Measurements from ENCODE around the gene ITGB7.

The ITGB7 gene

DNA sequence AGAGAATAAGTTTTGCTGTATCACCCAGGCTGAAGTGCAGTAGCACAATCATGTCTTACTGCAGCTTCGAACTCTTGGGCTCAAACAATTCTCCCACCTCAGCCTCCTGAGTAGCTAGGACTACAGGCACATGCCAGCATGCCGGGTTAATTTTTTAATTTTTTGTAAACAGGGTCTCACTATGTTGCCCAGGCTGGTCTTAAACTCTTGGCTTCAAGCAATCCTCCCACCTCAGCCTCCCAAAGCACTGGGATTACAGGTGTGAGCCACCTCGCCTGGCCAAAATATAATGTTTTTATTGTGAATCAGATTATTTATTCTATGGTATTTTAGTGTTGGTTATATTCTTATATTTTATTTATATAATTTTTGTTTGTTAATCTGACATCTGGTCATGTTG lies 30.3 kb downstream of the ITGB7 start:
- DNase-seq (ENCODE audit: low read depth), result no peak
- TF ChIP-seq, protein P1, sequence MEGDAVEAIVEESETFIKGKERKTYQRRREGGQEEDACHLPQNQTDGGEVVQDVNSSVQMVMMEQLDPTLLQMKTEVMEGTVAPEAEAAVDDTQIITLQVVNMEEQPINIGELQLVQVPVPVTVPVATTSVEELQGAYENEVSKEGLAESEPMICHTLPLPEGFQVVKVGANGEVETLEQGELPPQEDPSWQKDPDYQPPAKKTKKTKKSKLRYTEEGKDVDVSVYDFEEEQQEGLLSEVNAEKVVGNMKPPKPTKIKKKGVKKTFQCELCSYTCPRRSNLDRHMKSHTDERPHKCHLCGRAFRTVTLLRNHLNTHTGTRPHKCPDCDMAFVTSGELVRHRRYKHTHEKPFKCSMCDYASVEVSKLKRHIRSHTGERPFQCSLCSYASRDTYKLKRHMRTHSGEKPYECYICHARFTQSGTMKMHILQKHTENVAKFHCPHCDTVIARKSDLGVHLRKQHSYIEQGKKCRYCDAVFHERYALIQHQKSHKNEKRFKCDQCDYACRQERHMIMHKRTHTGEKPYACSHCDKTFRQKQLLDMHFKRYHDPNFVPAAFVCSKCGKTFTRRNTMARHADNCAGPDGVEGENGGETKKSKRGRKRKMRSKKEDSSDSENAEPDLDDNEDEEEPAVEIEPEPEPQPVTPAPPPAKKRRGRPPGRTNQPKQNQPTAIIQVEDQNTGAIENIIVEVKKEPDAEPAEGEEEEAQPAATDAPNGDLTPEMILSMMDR (conservative IDR thresholded peaks at IDR 0.05; ENCODE audit: low read length), result no peak
- no peak overlapping the region for H3K4me3 ChIP-seq (ENCODE audit: low read length)

DNA sequence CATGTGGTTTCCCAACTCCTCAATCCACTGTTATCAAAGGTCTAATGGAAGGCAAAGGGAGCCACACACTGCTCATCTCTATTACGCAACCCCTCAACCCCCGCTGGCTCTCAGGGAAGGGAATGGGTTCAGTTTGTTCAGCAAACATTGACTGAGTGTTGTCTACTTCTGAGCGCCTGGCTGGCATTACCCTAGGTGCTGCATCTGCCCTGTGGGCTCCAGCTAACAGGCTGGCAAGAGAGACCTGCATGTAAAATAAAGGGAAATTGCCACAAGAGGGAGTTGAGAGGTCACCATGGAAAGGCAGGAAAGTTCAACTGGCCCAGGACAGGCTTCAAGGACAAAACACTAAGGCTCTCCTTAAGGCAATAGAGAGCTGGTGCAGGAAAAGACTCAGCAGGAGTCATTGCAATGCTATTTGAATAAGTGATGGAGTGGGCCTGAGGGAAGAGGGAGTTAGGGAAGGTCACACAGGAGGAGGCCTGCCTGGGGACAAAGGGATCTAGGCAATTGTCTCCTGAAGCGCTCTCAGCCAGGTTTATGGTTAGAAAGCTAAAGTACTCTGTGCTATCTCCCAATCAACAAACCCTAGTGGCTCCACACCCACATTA lies 32.1 kb downstream of the ITGB7 start:
- H3K4me3 ChIP-seq (ENCODE audit: low read length), result no peak overlapping the region
- TF ChIP-seq, protein P1 (conservative IDR thresholded peaks at IDR 0.05; ENCODE audit: low read length), result peak; percentile 45
- DNase-seq (ENCODE audit: low read depth), result peak; percentile 45

DNA sequence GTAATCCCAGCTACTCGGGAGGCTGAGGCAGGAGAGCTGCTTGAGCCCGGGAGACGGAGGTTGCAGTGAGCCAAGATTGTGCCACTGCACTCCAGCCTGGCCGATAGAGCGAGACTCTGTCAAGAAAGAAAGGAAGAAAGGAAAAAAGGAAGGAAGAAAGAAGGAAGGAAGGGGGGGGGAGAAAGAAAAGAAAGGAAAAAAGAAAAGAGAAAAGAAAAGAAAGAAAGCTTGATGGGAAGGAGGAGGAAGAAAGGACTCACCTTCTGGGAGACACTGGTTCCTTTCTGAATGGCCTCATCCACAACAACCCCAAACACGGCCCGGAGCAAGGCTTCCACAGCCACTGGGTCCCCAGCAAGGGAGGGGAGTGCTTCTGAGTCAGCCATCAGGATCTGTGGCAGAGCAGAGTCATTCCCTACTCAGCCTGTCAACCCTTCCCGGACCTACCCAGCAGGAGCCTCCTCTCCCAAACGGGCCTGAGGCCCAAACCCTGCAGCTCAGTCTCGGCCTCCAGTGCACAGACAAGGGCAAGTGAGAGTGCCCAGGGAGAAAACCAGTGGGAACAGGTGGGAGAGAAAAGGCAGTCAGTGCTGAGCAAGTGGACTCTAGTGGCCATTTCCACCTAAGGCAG lies 33.9 kb downstream of the ITGB7 start:
- TF ChIP-seq, protein P1 (conservative IDR thresholded peaks at IDR 0.05; ENCODE audit: low read length), result no peak
- H3K4me3 ChIP-seq (ENCODE audit: low read length), result no peak overlapping the region
- DNase-seq (ENCODE audit: low read depth), result peak; percentile 29

- peak; percentile 67 for DNase-seq (ENCODE audit: low read depth)
- H3K4me3 ChIP-seq (ENCODE audit: low read length), result no peak overlapping the region
- TF ChIP-seq, protein P1 (conservative IDR thresholded peaks at IDR 0.05; ENCODE audit: low read length), result no peak
These were observed 34.7 kb downstream of the ITGB7 start for GRCh38 chr12:53172352-53172751.

GRCh38 chr12:53171725-53172329 lies 35.2 kb downstream of the ITGB7 start:
- no peak for DNase-seq (ENCODE audit: low read depth)

GRCh38 chr12:53170876-53171724 lies 36.0 kb downstream of the ITGB7 start:
- TF ChIP-seq, protein P1 (conservative IDR thresholded peaks at IDR 0.05; ENCODE audit: low read length), result no peak
- DNase-seq (ENCODE audit: low read depth), result no peak
- no peak overlapping the region for H3K4me3 ChIP-seq (ENCODE audit: low read length)

More at GRCh38 chr12:53171725-53172329, 35.2 kb downstream of the ITGB7 start:
- no peak overlapping the region for H3K4me3 ChIP-seq (ENCODE audit: low read length)
- TF ChIP-seq, protein P1 (conservative IDR thresholded peaks at IDR 0.05; ENCODE audit: low read length), result no peak

All from AG10803 (cell line).